ENCODE measurements around the gene CBX4. TPM values are rescaled to one million over a fixed set of nuclear protein-coding genes. Genes with fewer than 3 reads are reported as not detected.

Gene CBX4
- total and polyA plus RNA-seq, 2 experiments from 2014 or later, result 1.4 to 4.6 TPM

DNA sequence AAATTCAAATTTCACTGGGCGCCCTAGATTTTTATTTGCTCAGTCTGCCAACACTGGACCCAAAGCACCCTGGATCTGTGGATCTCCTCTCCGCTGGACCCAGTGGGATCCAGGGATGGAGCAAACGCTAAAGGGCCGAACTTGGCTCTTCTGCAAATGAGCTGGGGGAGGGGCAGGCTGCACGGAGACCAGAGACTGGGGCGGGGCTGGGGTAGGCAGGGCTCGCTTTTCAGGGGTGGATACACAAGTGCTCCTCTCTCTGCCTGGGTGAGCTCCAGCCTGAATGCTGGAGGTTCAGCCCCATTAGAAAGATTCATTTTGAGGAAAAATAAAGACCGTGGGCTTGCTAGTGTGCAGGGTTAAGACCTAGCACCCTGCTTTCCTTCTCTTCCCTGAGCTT is 8.9 kb downstream of the CBX4 start:
- H3K4me1 ChIP-seq (ENCODE audit: insufficient read depth), result peaks cover 34% of the 10 kb centered on the region
- peak overlapping the region; percentile 55 for H3K4me2 ChIP-seq
- Mint-ChIP-seq H3K4me1 (peaks cover 38% of the 10 kb centered on the region), H3K4me3 (no peak overlapping the region), H3K9me3 (no peaks in the 10 kb centered on the region), H3K27me3 (ENCODE audit: insufficient read depth, low read depth, poor library complexity) (peaks cover 94% of the 10 kb centered on the region), H3K36me3 (ENCODE audit: low read depth) (peaks cover 4% of the 10 kb centered on the region; the same call in 2 of the 3 replicates), H3K27ac (no peak overlapping the region)
- H3K4me3 ChIP-seq, result no peak overlapping the region
- H4K20me1 ChIP-seq (replicated peaks; ENCODE audit: insufficient read depth), result no peaks in the 10 kb centered on the region; the same call in 1 of the 2 replicates
- no peaks in the 10 kb centered on the region for H3K36me3 ChIP-seq (ENCODE audit: insufficient read depth)
- peaks cover 24% of the 10 kb centered on the region; the same call in 1 of the 2 replicates for H3F3A ChIP-seq (replicated peaks; ENCODE audit: low read depth)
- H3K27me3 ChIP-seq (ENCODE audit: insufficient read depth), result peaks cover 98% of the 10 kb centered on the region
- H3K27ac ChIP-seq (ENCODE audit: low read depth), result no peak overlapping the region
- ATAC-seq, result peak; percentile 2; the same call in 2 of the 3 replicates
- no peak overlapping the region for H2AFZ ChIP-seq
- TF ChIP-seq EZH2 (IDR thresholded peaks at IDR 0.05; ENCODE audit: low read depth, unreplicated experiment) (peak; percentile 32), REST (IDR thresholded peaks at IDR 0.05; ENCODE audit: unreplicated experiment) (no peak)
- no peaks in the 10 kb centered on the region for H3K9me2 ChIP-seq (ENCODE audit: insufficient read depth)
- no peaks in the 10 kb centered on the region for H3K79me2 ChIP-seq (replicated peaks; ENCODE audit: insufficient read depth)
- peak; percentile 58 for DNase-seq (ENCODE audit: low spot score)

- Histone ChIP-seq H3K4me1 (ENCODE audit: insufficient read depth) (peaks cover 32% of the 10 kb centered on the region; the same call in 1 of the 2 replicates), H3K79me2 (replicated peaks; ENCODE audit: insufficient read depth) (no peaks in the 10 kb centered on the region), H3K27ac (ENCODE audit: low read depth) (no peak overlapping the region), H2AFZ (no peak overlapping the region), H3K4me2 (no peak overlapping the region), H3F3A (replicated peaks; ENCODE audit: low read depth) (0 out of 2 replicates have a peak, but pooled peaks cover 20% of the 10 kb centered on the region), H3K9me2 (ENCODE audit: insufficient read depth) (no peaks in the 10 kb centered on the region), H3K27me3 (ENCODE audit: insufficient read depth) (peaks cover 98% of the 10 kb centered on the region), H3K36me3 (ENCODE audit: insufficient read depth) (no peaks in the 10 kb centered on the region), H4K20me1 (replicated peaks; ENCODE audit: insufficient read depth) (no peaks in the 10 kb centered on the region; the same call in 1 of the 2 replicates), H3K4me3 (no peak overlapping the region)
- H3K4me3 Mint-ChIP-seq, result no peak overlapping the region
- H3K27me3 Mint-ChIP-seq (ENCODE audit: insufficient read depth, low read depth, poor library complexity), result peaks cover 86% of the 10 kb centered on the region
- ATAC-seq (no peak), DNase-seq (ENCODE audit: low spot score) (no peak)
- H3K4me1 Mint-ChIP-seq, result peaks cover 31% of the 10 kb centered on the region
- H3K9me3 Mint-ChIP-seq, result peaks cover 2% of the 10 kb centered on the region; the same call in 1 of the 3 replicates
- H3K36me3 Mint-ChIP-seq (ENCODE audit: low read depth), result peaks cover 5% of the 10 kb centered on the region
- no peak overlapping the region for H3K27ac Mint-ChIP-seq
- TF ChIP-seq JUNB (IDR thresholded peaks at IDR 0.05; ENCODE audit: unreplicated experiment) (no peak), ZNF114 (CRISPR knock-in tag; IDR thresholded peaks at IDR 0.05) (no peak), CTCF (conservative IDR thresholded peaks at IDR 0.05; ENCODE audit: low read depth in 2 of 2) (no peak), CREB1 (CRISPR knock-in tag; IDR thresholded peaks at IDR 0.05; ENCODE audit: low read depth) (no peak), STAT1 (IDR thresholded peaks at IDR 0.05; ENCODE audit: unreplicated experiment) (no peak), ETS1 (IDR thresholded peaks at IDR 0.05) (no peak), POLR2AphosphoS5 (IDR thresholded peaks at IDR 0.05; ENCODE audit: low read depth) (no peak), ZNF331 (CRISPR knock-in tag; IDR thresholded peaks at IDR 0.05; ENCODE audit: low read depth) (no peak), REST (IDR thresholded peaks at IDR 0.05; ENCODE audit: unreplicated experiment) (no peak), EZH2 (IDR thresholded peaks at IDR 0.05; ENCODE audit: low read depth, unreplicated experiment) (no peak), NANOG (IDR thresholded peaks at IDR 0.05; ENCODE audit: borderline replicate concordance) (no peak)
These were observed 9.8 kb downstream of the CBX4 start for GRCh38 chr17:79829457-79829856.

All from GM23338 (cell line).